ENCODE results near the gene MLF2.
A peak's percentile ranks its signal among the peaks of the same experiment; 100 is the strongest.

GRCh38 chr12:6765634-6766581, 13.0 kb upstream of the MLF2 start, which contains the start of gene PTMS:
- peak; percentile 41 for TF ChIP-seq NFIC (IDR thresholded peaks at IDR 0.05)
- no peak for TF ChIP-seq SPI1 (IDR thresholded peaks at IDR 0.05; ENCODE audit: borderline replicate concordance, low read depth, low read length)
- TF ChIP-seq, protein P1, sequence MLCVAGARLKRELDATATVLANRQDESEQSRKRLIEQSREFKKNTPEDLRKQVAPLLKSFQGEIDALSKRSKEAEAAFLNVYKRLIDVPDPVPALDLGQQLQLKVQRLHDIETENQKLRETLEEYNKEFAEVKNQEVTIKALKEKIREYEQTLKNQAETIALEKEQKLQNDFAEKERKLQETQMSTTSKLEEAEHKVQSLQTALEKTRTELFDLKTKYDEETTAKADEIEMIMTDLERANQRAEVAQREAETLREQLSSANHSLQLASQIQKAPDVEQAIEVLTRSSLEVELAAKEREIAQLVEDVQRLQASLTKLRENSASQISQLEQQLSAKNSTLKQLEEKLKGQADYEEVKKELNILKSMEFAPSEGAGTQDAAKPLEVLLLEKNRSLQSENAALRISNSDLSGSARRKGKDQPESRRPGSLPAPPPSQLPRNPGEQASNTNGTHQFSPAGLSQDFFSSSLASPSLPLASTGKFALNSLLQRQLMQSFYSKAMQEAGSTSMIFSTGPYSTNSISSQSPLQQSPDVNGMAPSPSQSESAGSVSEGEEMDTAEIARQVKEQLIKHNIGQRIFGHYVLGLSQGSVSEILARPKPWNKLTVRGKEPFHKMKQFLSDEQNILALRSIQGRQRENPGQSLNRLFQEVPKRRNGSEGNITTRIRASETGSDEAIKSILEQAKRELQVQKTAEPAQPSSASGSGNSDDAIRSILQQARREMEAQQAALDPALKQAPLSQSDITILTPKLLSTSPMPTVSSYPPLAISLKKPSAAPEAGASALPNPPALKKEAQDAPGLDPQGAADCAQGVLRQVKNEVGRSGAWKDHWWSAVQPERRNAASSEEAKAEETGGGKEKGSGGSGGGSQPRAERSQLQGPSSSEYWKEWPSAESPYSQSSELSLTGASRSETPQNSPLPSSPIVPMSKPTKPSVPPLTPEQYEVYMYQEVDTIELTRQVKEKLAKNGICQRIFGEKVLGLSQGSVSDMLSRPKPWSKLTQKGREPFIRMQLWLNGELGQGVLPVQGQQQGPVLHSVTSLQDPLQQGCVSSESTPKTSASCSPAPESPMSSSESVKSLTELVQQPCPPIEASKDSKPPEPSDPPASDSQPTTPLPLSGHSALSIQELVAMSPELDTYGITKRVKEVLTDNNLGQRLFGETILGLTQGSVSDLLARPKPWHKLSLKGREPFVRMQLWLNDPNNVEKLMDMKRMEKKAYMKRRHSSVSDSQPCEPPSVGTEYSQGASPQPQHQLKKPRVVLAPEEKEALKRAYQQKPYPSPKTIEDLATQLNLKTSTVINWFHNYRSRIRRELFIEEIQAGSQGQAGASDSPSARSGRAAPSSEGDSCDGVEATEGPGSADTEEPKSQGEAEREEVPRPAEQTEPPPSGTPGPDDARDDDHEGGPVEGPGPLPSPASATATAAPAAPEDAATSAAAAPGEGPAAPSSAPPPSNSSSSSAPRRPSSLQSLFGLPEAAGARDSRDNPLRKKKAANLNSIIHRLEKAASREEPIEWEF (CRISPR knock-in tag; IDR thresholded peaks at IDR 0.05): no peak
- TF ChIP-seq, protein P2, sequence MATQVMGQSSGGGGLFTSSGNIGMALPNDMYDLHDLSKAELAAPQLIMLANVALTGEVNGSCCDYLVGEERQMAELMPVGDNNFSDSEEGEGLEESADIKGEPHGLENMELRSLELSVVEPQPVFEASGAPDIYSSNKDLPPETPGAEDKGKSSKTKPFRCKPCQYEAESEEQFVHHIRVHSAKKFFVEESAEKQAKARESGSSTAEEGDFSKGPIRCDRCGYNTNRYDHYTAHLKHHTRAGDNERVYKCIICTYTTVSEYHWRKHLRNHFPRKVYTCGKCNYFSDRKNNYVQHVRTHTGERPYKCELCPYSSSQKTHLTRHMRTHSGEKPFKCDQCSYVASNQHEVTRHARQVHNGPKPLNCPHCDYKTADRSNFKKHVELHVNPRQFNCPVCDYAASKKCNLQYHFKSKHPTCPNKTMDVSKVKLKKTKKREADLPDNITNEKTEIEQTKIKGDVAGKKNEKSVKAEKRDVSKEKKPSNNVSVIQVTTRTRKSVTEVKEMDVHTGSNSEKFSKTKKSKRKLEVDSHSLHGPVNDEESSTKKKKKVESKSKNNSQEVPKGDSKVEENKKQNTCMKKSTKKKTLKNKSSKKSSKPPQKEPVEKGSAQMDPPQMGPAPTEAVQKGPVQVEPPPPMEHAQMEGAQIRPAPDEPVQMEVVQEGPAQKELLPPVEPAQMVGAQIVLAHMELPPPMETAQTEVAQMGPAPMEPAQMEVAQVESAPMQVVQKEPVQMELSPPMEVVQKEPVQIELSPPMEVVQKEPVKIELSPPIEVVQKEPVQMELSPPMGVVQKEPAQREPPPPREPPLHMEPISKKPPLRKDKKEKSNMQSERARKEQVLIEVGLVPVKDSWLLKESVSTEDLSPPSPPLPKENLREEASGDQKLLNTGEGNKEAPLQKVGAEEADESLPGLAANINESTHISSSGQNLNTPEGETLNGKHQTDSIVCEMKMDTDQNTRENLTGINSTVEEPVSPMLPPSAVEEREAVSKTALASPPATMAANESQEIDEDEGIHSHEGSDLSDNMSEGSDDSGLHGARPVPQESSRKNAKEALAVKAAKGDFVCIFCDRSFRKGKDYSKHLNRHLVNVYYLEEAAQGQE (IDR thresholded peaks at IDR 0.05; ENCODE audit: borderline replicate concordance): peak; percentile 50; the same call in 1 of the 2 replicates
- TF ChIP-seq, protein P2 (CRISPR knock-in tag; IDR thresholded peaks at IDR 0.05; ENCODE audit: low read depth): no peak
- no peak for TF ChIP-seq CTCF (IDR thresholded peaks at IDR 0.05 in 2 of 3, conservative IDR thresholded peaks at IDR 0.05 in 1 of 3; ENCODE audit: insufficient read depth in 2 of 3, low read depth in 1 of 3, low read length in 3 of 3)
- TF ChIP-seq E4F1 (CRISPR knock-in tag; IDR thresholded peaks at IDR 0.05; ENCODE audit: borderline replicate concordance): no peak
- TF ChIP-seq E2F4 (CRISPR knock-in tag; IDR thresholded peaks at IDR 0.05; ENCODE audit: low read depth): no peak
- TF ChIP-seq ZNF274 (IDR thresholded peaks at IDR 0.05; ENCODE audit: borderline replicate concordance, low read depth, low read length): no peak
- no peak for TF ChIP-seq ATF1 (CRISPR knock-in tag; IDR thresholded peaks at IDR 0.05)
- TF ChIP-seq ATF1 (tag; IDR thresholded peaks at IDR 0.05): no peak
- no peak for TF ChIP-seq KDM2B (CRISPR knock-in tag; IDR thresholded peaks at IDR 0.05)
- no peak for TF ChIP-seq MXI1 (IDR thresholded peaks at IDR 0.05; ENCODE audit: low read depth, low read length)

Measured in K562 (cell line).